IMR-90 (cell line): ENCODE results near the gene TRMT1. TPM values are rescaled to one million over a fixed set of nuclear protein-coding genes. Genes with fewer than 3 reads are reported as not detected.
A peak's percentile ranks its signal among the peaks of the same experiment; 100 is the strongest.

Experiments used
- ATAC-seq: fragments of 200-7000 bp; cut with Tn5 transposase; 2 replicates; pipeline ENCODE4 v1.9.1; 2020; ENCODE audit warnings: low read depth, mild to moderate bottlenecking, moderate library complexity
- BruUV-seq: library from RNA; stranded (reverse); fragments of 400-500 nt; replicated peaks from 2 replicates; lab custom pipeline; 2021; lab: Mats Ljungman, UMichigan
- CTCF ChIA-PET: fragments of 300-600 bp; formaldehyde crosslinking; extraction: SDS; loops from one replicate; lab custom pipeline; 2021; ENCODE audit warnings: antibody characterized with exemption; lab: Yijun Ruan, JAX
- POLR2A ChIA-PET: fragments of 300-600 bp; sonication (Branson Sonifier 250); formaldehyde crosslinking; loops from one replicate; lab custom pipeline; 2022; ENCODE audit warnings: antibody characterized with exemption; ENCODE audit not compliant: unreplicated experiment; lab: Charles Lee
- DNase-seq: peaks from one replicate; pipeline ENCODE4 v3.0.0; 2013
- H2AFZ ChIP-seq: replicated peaks from 2 replicates; pipeline ENCODE3; 2013; ENCODE audit warnings: low read length, mild to moderate bottlenecking; ENCODE audit not compliant: poor library complexity
- H2AK5ac ChIP-seq: 2 replicates; pipeline ENCODE4 v1.6.1; 2013; ENCODE audit warnings: low read depth, low read length, inconsistent platforms
- H2AK9ac ChIP-seq: replicated peaks from 2 replicates; pipeline ENCODE3; 2013; ENCODE audit warnings: mild to moderate bottlenecking, low read depth, low read length, moderate library complexity; ENCODE audit not compliant: poor library complexity
- H2BK120ac ChIP-seq: 2 replicates; pipeline ENCODE4 v1.6.1; 2013; ENCODE audit warnings: low read depth, low read length, inconsistent platforms
- H2BK15ac ChIP-seq: 3 replicates; pipeline ENCODE4 v1.6.1; 2013; ENCODE audit warnings: low read depth, low read length, inconsistent platforms
- H2BK20ac ChIP-seq: 2 replicates; pipeline ENCODE4 v1.6.1; 2013; ENCODE audit warnings: low read depth, mild to moderate bottlenecking, inconsistent platforms, low read length, moderate library complexity
- H2BK5ac ChIP-seq: 2 replicates; pipeline ENCODE4 v1.6.1; 2013; ENCODE audit warnings: mild to moderate bottlenecking, low read depth, low read length, inconsistent platforms; ENCODE audit not compliant: poor library complexity, severe bottlenecking
- H3K14ac ChIP-seq: replicated peaks from 2 replicates; pipeline ENCODE4 v1.6.1; 2013; ENCODE audit warnings: low read depth, low read length, inconsistent platforms
- H3K18ac ChIP-seq: 2 replicates; pipeline ENCODE4 v1.6.1; 2013; ENCODE audit warnings: low read depth, low read length, control low read depth
- H3K23ac ChIP-seq: 2 replicates; pipeline ENCODE4 v1.6.1; 2013; ENCODE audit warnings: low read depth, low read length, inconsistent platforms
- H3K27ac ChIP-seq: 2 replicates; pipeline ENCODE4 v1.5.1; 2013; ENCODE audit warnings: mild to moderate bottlenecking, control low read depth, low read length; ENCODE audit not compliant: insufficient read depth
- H3K27me3 ChIP-seq: 2 replicates; pipeline ENCODE4 v1.6.1; 2013; ENCODE audit warnings: low read length; ENCODE audit not compliant: control insufficient read depth, insufficient read depth
- H3K36me3 ChIP-seq: 2 replicates; pipeline ENCODE4 v1.6.1; 2013; ENCODE audit warnings: low read length, mixed read lengths; ENCODE audit not compliant: control insufficient read depth, insufficient read depth
- H3K4ac ChIP-seq: 2 replicates; pipeline ENCODE4 v1.6.1; 2013; ENCODE audit warnings: low read depth, low read length, inconsistent platforms
- H3K4me1 ChIP-seq: 2 replicates; pipeline ENCODE4 v1.6.1; 2013; ENCODE audit warnings: low read length, mixed read lengths; ENCODE audit not compliant: control insufficient read depth, insufficient read depth
- H3K4me2 ChIP-seq: 2 replicates; pipeline ENCODE4 v1.6.1; 2013; ENCODE audit warnings: low read depth, mild to moderate bottlenecking, control low read depth, low read length, moderate library complexity
- H3K4me3 ChIP-seq: 2 replicates; pipeline ENCODE4 v1.5.1; 2013; ENCODE audit warnings: low read depth, mild to moderate bottlenecking, control low read depth, low read length, moderate library complexity; ENCODE audit not compliant: insufficient read depth
- H3K56ac ChIP-seq: 2 replicates; pipeline ENCODE4 v1.6.1; 2013; ENCODE audit warnings: low read length, inconsistent platforms; ENCODE audit not compliant: insufficient read depth; ENCODE audit errors: extremely low read depth
- H3K79me1 ChIP-seq, 2 experiments: 2 replicates each; pipeline ENCODE4 v1.6.1; 2013; ENCODE audit warnings: low read length in 2 of 2, inconsistent platforms in 1 of 2, low read depth in 1 of 2
- H3K9ac ChIP-seq: 2 replicates; pipeline ENCODE4 v1.6.1; 2013; ENCODE audit warnings: low read depth, low read length, control low read depth
- H3K9me1 ChIP-seq: 2 replicates; pipeline ENCODE4 v1.6.1; 2013; ENCODE audit warnings: low read length, inconsistent platforms; ENCODE audit not compliant: insufficient read depth
- H3K9me3 ChIP-seq: 2 replicates; pipeline ENCODE4 v1.6.1; 2013; ENCODE audit warnings: low read length; ENCODE audit not compliant: control insufficient read depth, insufficient read depth
- H4K20me1 ChIP-seq: 2 replicates; pipeline ENCODE4 v1.6.1; 2013; ENCODE audit warnings: low read length, inconsistent platforms; ENCODE audit not compliant: insufficient read depth
- H4K5ac ChIP-seq: 2 replicates; pipeline ENCODE4 v1.6.1; 2013; ENCODE audit warnings: mild to moderate bottlenecking, low read depth, low read length, control low read depth
- H4K8ac ChIP-seq, 2 experiments: 2 replicates each; pipeline ENCODE4 v1.6.1; 2013; ENCODE audit warnings: low read depth in 2 of 2, low read length in 2 of 2, control low read depth in 1 of 2, inconsistent platforms in 1 of 2
- H4K91ac ChIP-seq: 2 replicates; pipeline ENCODE4 v1.6.1; 2013; ENCODE audit warnings: low read depth, low read length, inconsistent platforms; ENCODE audit not compliant: insufficient read depth
- BHLHE40 ChIP-seq: fragments of 150-350 bp; IDR thresholded peaks from 2 replicates; pipeline ENCODE4 v1.6.1; 2016; ENCODE audit warnings: mild to moderate bottlenecking, low read depth, low read length
- CEBPB ChIP-seq: IDR thresholded peaks from 2 replicates; pipeline ENCODE4 v1.6.1; 2012; ENCODE audit warnings: low read depth, low read length, improper control_type of control experiment
- CHD1 ChIP-seq: IDR thresholded peaks from 2 replicates; pipeline ENCODE4 v1.6.1; 2012; ENCODE audit warnings: low read depth, low read length, improper control_type of control experiment
- CTCF ChIP-seq: conservative IDR thresholded peaks from 2 replicates; pipeline ENCODE4 v1.5.1; 2012; ENCODE audit warnings: mild to moderate bottlenecking, low read depth, low read length, improper control_type of control experiment
- FOS ChIP-seq: fragments of 150-350 bp; IDR thresholded peaks from 2 replicates; pipeline ENCODE4 v1.6.1; 2016; ENCODE audit warnings: low read depth, low read length
- MAZ ChIP-seq: IDR thresholded peaks from 2 replicates; pipeline ENCODE4 v1.6.1; 2012; ENCODE audit warnings: low read depth, mild to moderate bottlenecking, low read length, improper control_type of control experiment, moderate library complexity, borderline replicate concordance
- MXI1 ChIP-seq: IDR thresholded peaks from 2 replicates; pipeline ENCODE4 v1.6.1; 2012; ENCODE audit warnings: low read depth, mild to moderate bottlenecking, low read length, moderate library complexity, borderline replicate concordance
- RCOR1 ChIP-seq: IDR thresholded peaks from 2 replicates; pipeline ENCODE4 v1.6.1; 2012; ENCODE audit warnings: mild to moderate bottlenecking, low read length, improper control_type of control experiment; ENCODE audit not compliant: insufficient replicate concordance
- RFX5 ChIP-seq: IDR thresholded peaks from 2 replicates; pipeline ENCODE4 v1.8.0; 2012; ENCODE audit warnings: low read depth, mild to moderate bottlenecking, low read length, moderate library complexity
- SMC3 ChIP-seq: fragments of 150-350 bp; IDR thresholded peaks from 2 replicates; pipeline ENCODE4 v1.6.1; 2016; ENCODE audit warnings: low read depth, mild to moderate bottlenecking, antibody characterized with exemption, low read length, moderate library complexity
- USF2 ChIP-seq: fragments of 150-350 bp; IDR thresholded peaks from 2 replicates; pipeline ENCODE4 v1.6.1; 2017; ENCODE audit warnings: mild to moderate bottlenecking, antibody characterized with exemption, low read length, low read depth
- WGBS, 2 experiments: methylation state at CpG; one replicate each; pipeline versions ENCODE4 v1.1.5 to v1.1.7; 2013; ENCODE audit warnings: missing lambda C conversion rate in 2 of 2; ENCODE audit not compliant: insufficient read length in 1 of 2; ENCODE audit errors: extremely low coverage in 2 of 2; 5-methylcytosine and 5-hydroxymethylcytosine counted together
- dilution Hi-C: fragments of 300-500 bp; cut with HindIII; formaldehyde crosslinking; loops from one replicate; pipeline ENCODE4 v1.14.3; 2018; ENCODE audit warnings: low sequenced_read_pairs; ENCODE audit not compliant: unreplicated experiment
- in situ Hi-C: fragments of 300-500 bp; cut with MboI; formaldehyde crosslinking; loops from 3 replicates; pipeline ENCODE4 v1.14.3; 2019; ENCODE audit warnings: low sequenced_read_pairs, inconsistent platforms, mixed read lengths
- intact Hi-C: fragments of 100-400 bp; cut with micrococcal nuclease; formaldehyde crosslinking; loops from 2 replicates; pipeline ENCODE4 v1.10.0; 2022
- polyA plus RNA-seq, 3 experiments: library from polyadenylated mRNA; depleted of rRNA; stranded (reverse); fragments of >200 nt; gene quantifications; 2 replicates each; pipeline ENCODE4 v1.2.3, GENCODE V29; 2012; ENCODE audit warnings: low replicate concordance in 1 of 3
- total RNA-seq: library from RNA; depleted of rRNA; stranded (reverse); fragments of >200 nt; gene quantifications from 2 replicates; pipeline ENCODE4 v1.2.3, GENCODE V29; 2012
- TF ChIP-seq, protein P1 (sequence below): fragments of 150-350 bp; IDR thresholded peaks from 2 replicates; pipeline ENCODE4 v1.6.1; 2016; ENCODE audit warnings: low read depth, mild to moderate bottlenecking, low read length, moderate library complexity, borderline replicate concordance

TRMT1 gene
- total and polyA plus RNA-seq, 2 of the 4 experiments (the other 2 are of a cell fraction) = 28.3 to 56.0 TPM

DNA sequence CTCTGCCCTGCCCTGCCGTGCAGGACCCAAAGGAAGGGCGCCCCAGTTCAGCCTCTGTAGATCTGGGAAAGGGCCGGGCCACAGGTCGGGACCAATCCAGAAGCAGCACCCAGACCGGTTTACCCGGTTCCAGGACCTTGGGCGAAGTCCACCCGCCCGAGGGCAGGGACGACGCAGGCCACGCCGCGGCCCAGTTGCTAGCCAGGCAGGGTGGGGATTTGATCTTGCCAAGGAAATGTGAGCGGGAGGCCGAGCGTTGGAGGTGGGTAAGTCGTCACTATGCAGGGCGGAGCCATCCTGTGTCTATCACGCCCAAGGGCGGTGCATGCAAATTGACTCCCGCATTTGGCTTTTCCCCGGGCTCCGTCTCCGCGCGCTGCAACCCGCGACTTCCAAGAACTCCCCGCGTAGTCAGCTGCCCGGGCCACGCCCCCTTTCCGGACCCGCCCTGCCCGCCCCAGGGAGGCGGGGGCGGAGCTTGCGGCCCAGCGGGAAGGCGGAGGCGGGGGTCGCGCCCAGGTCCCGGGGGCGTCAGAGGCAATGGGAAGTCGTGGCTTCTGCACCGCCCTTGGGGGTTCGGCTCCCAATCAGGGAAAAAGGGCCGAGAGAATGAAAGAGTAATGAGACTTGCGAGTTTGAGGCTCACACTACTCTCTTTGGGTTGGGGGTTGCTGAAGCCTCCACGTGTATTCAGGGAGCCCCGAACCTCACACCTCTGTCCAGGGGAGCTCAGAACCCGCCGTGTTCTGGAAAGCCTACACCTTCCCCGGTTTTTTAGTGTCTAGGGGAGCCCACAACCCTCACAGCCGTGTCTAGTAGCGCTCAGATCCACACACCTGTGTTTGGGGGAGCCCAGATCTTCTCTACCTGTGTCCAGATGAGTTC is 46.4 kb upstream of the TRMT1 start:
- H2AK5ac ChIP-seq = peak overlapping the region; percentile 98
- H2BK15ac ChIP-seq = peak overlapping the region; percentile 98; the same call in 2 of the 3 replicates
- H2BK120ac ChIP-seq = peak overlapping the region; percentile 99
- peak overlapping the region; percentile 99 for H2AK9ac ChIP-seq
- peak overlapping the region; percentile 99 for H3K4ac ChIP-seq
- peak overlapping the region; percentile 13; the same call in 1 of the 2 replicates for H3K4me3 ChIP-seq
- peak overlapping the region; percentile 94 for H4K5ac ChIP-seq
- no peaks in the 10 kb centered on the region for H3K27me3 ChIP-seq
- no TSS peak for BruUV-seq
- no peaks in the 10 kb centered on the region for H3K36me3 ChIP-seq
- dilution Hi-C loops = no loop called here
- peaks cover 3% of the 10 kb centered on the region; the same call in 1 of the 2 replicates for H3K9me1 ChIP-seq
- peak overlapping the region; percentile 93 for H4K91ac ChIP-seq
- POLR2A ChIA-PET = interaction anchor here (1.1 to 1.4 kb wide), 2 partner anchors 9 to 11 kb away, joined by 3 to 4 read pairs; no protein-coding TSS in a partner anchor
- peak overlapping the region; percentile 94 for H3K14ac ChIP-seq
- peak overlapping the region; percentile 94 to 96 for H4K8ac ChIP-seq
- H3K56ac ChIP-seq = peak overlapping the region; percentile 96
- peak overlapping the region; percentile 97 for H2BK20ac ChIP-seq
- H3K79me1 ChIP-seq = peaks cover 0 to 33% of the 10 kb centered on the region in 2 experiments; a peak in 2 of 4 replicates
- peak overlapping the region; percentile 96 for H2BK5ac ChIP-seq
- H2AFZ ChIP-seq = peak overlapping the region; percentile 96
- H4K20me1 ChIP-seq = no peaks in the 10 kb centered on the region
- H3K27ac ChIP-seq = peak overlapping the region; percentile 98
- intact Hi-C loops = loop anchor here (1.0 to 5.0 kb wide), 2 partner anchors 8 to 44 kb away; no protein-coding TSS in a partner anchor
- WGBS, 2 experiments = 2% methylated on average over 25 of the region's 58 CpGs; no CpG with 5 or more reads in 1 of the 2 experiments
- H3K4me1 ChIP-seq = peaks cover 28% of the 10 kb centered on the region
- peak overlapping the region; percentile 80 for H3K4me2 ChIP-seq
- CTCF ChIA-PET = no interaction called here
- ATAC-seq (peak; percentile 76), DNase-seq (peak; percentile 97)
- peak overlapping the region; percentile 94 for H3K23ac ChIP-seq
- in situ Hi-C loops = no loop called here
- H3K9me3 ChIP-seq = no peaks in the 10 kb centered on the region
- H3K9ac ChIP-seq = peak overlapping the region; percentile 71
- H3K18ac ChIP-seq = peak overlapping the region; percentile 87
- TF ChIP-seq FOS = no peak
- TF ChIP-seq CHD1 = no peak
- TF ChIP-seq MAZ = peak; percentile 61; the same call in 1 of the 2 replicates
- no peak for TF ChIP-seq RCOR1
- TF ChIP-seq USF2 = peak; percentile 47
- TF ChIP-seq SMC3 = no peak
- no peak for TF ChIP-seq BHLHE40
- TF ChIP-seq MXI1 = no peak; the same call in 1 of the 2 replicates
- TF ChIP-seq CTCF = no peak
- no peak for TF ChIP-seq RFX5
- no peak for TF ChIP-seq CEBPB
- TF ChIP-seq, protein P1, sequence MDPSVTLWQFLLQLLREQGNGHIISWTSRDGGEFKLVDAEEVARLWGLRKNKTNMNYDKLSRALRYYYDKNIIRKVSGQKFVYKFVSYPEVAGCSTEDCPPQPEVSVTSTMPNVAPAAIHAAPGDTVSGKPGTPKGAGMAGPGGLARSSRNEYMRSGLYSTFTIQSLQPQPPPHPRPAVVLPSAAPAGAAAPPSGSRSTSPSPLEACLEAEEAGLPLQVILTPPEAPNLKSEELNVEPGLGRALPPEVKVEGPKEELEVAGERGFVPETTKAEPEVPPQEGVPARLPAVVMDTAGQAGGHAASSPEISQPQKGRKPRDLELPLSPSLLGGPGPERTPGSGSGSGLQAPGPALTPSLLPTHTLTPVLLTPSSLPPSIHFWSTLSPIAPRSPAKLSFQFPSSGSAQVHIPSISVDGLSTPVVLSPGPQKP = no peak
